DMS53 (cell line): ENCODE results near the gene RBMS1.

Source experiments
- DNase-seq: peaks from one replicate; lab custom pipeline; 2025; lab: John Stamatoyannopoulos, UW

The RBMS1 gene

DNA sequence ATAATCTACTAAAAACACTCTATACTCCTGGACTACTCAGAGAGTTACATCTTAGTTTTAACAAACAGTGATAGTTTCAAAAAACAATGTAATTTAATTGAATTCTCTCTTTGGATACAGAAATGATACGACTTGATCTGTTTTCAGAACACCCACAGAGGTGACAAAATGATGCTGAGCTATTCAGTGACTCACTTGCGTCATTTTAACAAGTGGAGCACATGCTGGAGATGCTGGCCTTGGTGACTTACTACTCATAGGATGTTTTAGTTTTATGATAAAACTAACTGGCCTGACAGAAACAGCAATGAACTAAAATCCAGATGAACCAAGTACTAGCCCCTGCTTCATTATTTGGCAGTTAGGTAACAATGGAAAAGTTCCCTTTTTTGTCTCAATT lies 192.2 kb downstream of the RBMS1 start:
- no peak for DNase-seq

- DNase-seq: no peak
Measured at GRCh38 chr2:160300203-160300602, 193.4 kb downstream of the RBMS1 start.

DNA sequence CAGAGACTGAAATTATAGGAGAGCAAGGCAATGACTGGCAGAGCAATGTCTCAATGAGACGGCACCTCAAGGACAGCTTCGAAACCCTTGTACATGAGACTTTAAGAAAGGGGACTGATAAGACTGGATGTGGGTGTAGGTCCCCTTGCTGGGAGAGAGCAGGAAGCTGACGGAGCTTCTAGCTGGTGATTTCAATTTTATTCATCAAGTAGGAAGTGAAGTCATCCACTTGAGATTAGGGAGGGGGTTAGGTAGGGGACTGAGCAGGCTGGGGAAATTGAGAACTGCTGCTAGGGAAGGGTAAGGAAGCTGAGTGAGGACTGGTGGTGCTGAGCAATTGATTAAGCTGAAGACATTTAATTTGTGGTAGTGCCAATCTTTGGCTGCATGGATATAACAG lies 194.1 kb downstream of the RBMS1 start:
- DNase-seq: peak; percentile 26

GRCh38 chr2:160298960-160299359 lies 194.6 kb downstream of the RBMS1 start:
- DNase-seq: no peak

GRCh38 chr2:160295519-160296207 lies 197.9 kb downstream of the RBMS1 start:
- DNase-seq: no peak

- no peak for DNase-seq
Measured at GRCh38 chr2:160294889-160295288, 198.7 kb downstream of the RBMS1 start.

GRCh38 chr2:160294339-160294803 lies 199.2 kb downstream of the RBMS1 start:
- peak; percentile 16 for DNase-seq

- no peak for DNase-seq
Measured at GRCh38 chr2:160293391-160294091, 200.1 kb downstream of the RBMS1 start.

GRCh38 chr2:160292225-160292624 lies 201.4 kb downstream of the RBMS1 start:
- DNase-seq: no peak

DNA sequence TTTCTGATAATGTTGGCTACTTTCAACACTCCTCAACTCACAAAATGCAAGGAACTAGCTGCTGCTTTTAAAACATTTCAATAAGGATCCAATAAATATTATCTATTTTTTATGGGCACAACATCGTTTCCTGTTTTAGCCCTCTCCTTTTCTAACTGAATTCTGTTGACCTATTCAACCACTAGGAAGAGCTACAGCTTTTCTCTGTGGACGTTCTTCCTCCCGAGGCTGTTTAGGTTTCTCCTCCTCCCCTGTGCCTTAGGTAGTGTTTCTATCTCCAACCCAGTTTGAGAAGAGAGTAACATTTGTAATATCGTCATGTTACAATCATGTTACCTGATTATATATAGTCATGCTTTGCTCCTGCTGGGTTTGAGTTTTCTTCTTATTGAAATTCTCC lies 202.2 kb downstream of the RBMS1 start:
- no peak for DNase-seq

GRCh38 chr2:160290598-160290997 lies 203.0 kb downstream of the RBMS1 start:
- peak; percentile 73 for DNase-seq

- DNase-seq: no peak
Measured at GRCh38 chr2:160289831-160290230, 203.8 kb downstream of the RBMS1 start.

DNA sequence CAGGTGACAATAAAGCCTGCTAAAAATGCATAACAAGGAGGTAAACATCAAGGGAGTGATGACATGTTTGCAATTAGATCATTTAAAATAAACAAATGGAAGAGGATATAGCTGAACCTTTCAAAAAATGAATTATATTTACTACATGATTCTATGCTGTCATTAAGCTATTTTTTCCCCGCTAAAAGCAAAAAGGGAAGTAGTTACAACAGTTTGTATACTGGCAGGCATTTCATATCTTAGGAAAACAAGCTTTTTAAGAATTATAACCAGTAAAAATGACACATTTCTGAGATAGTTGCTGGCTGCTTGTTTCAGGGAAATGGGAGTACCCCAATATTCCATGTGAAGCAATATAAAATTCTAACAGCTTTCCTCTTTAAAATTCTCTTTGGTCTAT lies 204.5 kb downstream of the RBMS1 start:
- peak; percentile 58 for DNase-seq

- no peak for DNase-seq
Measured at GRCh38 chr2:160288324-160288723, 205.3 kb downstream of the RBMS1 start.

GRCh38 chr2:160287476-160287875 lies 206.1 kb downstream of the RBMS1 start:
- no peak for DNase-seq

- no peak for DNase-seq
Measured at GRCh38 chr2:160286551-160286950, 207.1 kb downstream of the RBMS1 start.

GRCh38 chr2:160283675-160284074 lies 209.9 kb downstream of the RBMS1 start:
- no peak for DNase-seq

DNA sequence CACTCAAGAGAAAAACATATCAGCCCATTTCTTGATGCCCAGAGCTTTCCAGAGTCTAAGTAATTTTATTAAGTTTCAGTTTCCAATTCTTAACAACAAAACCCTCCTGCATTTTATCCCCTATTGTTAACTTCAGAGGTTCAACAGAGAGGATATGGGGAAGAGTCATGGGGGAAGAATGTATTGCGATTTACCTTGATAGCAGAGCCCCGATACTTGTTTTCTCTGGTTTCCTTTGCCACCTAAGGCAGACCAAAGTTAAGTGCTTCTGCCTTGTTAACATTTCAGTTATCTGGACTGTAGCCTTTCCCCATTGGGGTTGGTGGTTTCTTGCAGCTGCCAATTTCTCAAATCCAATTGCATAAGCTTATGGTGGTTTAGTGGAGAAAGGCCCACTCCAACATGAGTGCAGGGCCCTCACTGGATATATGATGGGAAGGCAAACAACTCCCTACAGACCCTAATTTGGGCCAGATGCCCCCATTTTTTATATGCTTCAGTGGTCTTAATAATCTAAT lies 211.5 kb downstream of the RBMS1 start:
- DNase-seq: no peak

- no peak for DNase-seq
Measured at GRCh38 chr2:160281213-160281612, 212.4 kb downstream of the RBMS1 start.

GRCh38 chr2:160279813-160280465 lies 213.7 kb downstream of the RBMS1 start:
- no peak for DNase-seq

- peak; percentile 52 for DNase-seq
Measured at GRCh38 chr2:160278879-160279177, 214.8 kb downstream of the RBMS1 start.

DNA sequence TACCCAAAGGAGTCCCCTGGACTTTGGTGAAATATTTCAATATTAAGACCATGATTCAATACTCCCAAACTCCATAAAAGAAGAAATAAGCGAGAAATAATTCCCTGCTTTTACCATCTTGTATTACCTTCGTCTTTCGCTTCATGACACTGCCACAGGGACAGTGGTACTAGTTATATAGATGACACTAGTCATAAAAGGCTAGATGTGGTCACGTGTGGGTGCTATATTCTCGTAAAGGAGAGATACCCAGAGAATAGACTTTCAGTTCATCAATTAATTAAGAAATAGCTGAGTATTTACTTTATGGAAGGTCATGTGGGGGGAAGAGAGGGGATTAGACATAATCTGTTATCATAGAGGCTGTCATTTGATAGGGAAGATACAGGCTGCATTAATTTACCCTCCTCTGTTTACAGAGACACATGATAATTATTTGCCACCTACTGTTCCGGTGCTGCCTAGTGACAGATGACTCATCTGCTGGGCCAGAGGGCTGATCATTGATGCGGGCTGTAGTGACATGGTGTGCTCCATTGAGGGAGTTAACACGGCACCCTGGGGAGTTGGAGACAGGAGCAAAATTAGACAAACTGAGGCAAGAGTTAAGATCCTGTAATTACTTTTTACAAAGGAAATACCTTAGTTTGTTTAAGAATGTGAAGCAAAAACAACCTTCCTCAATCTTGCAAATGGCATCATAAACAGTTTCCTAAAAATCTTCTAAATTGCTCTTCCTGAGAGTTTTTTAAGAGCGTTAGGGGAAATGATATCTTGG lies 215.3 kb downstream of the RBMS1 start:
- peak; percentile 72 for DNase-seq
